ENCODE measurements around the gene BIN2. TPM values are rescaled to one million over a fixed set of nuclear protein-coding genes. Genes with fewer than 3 reads are reported as not detected.

The BIN2 gene
- total RNA-seq, 1 experiment from 2014 or later: not detected

- H3K36me3 Mint-ChIP-seq (ENCODE audit: insufficient read depth in 1 of 3, low read depth in 3 of 3): no peaks in the 10 kb centered on the region
- H4K20me1 ChIP-seq (ENCODE audit: control insufficient read depth, insufficient read depth, insufficient read length): no peaks in the 10 kb centered on the region
- H3K4me1 Mint-ChIP-seq: peaks cover 12% of the 10 kb centered on the region in 2 experiments
- H3K27ac Mint-ChIP-seq: peak overlapping the region in 1 of 3 experiments; percentile 74; a peak in 1 of 7 replicates
- no peak overlapping the region for H3K14ac ChIP-seq (ENCODE audit: insufficient read depth, low read length)
- H4K91ac ChIP-seq (ENCODE audit: insufficient read length, low read depth, low read length): no peak overlapping the region
- no peak overlapping the region for H4K5ac ChIP-seq (ENCODE audit: insufficient read length, low read depth, low read length)
- H2BK15ac ChIP-seq (ENCODE audit: low read depth, low read length): no peak overlapping the region
- H4K8ac ChIP-seq (replicated peaks; ENCODE audit: insufficient read length, low read depth, low read length): no peak overlapping the region
- H3K4ac ChIP-seq (ENCODE audit: low read depth, low read length): no peak overlapping the region
- no CpG with 5 or more reads among the region's 7 CpGs for WGBS (ENCODE audit: extremely low coverage, insufficient read length, low lambda C conversion rate)
- no peak overlapping the region for H3K18ac ChIP-seq (ENCODE audit: insufficient read length, low read depth, low read length)
- H2BK20ac ChIP-seq (ENCODE audit: low read depth, low read length, poor library complexity, severe bottlenecking): no peak overlapping the region
- no peak overlapping the region for H3K4me2 ChIP-seq (ENCODE audit: insufficient read depth, insufficient read length, low read length)
- H3K4me1 ChIP-seq (ENCODE audit: insufficient read depth, low read length): no peaks in the 10 kb centered on the region
- H3K27ac ChIP-seq (ENCODE audit: insufficient read length, low read depth, low read length): no peak overlapping the region
- no peaks in the 10 kb centered on the region for H3K79me1 ChIP-seq (ENCODE audit: insufficient read depth, low read depth, low read length, poor library complexity, severe bottlenecking)
- TF ChIP-seq CTCF (conservative IDR thresholded peaks at IDR 0.05): no peak
- H3K27me3 ChIP-seq (ENCODE audit: insufficient read depth, low read length): no peaks in the 10 kb centered on the region
- H3K9me3 Mint-ChIP-seq: no peaks in the 10 kb centered on the region
- H3K4me3 Mint-ChIP-seq: no peak overlapping the region
- H2BK5ac ChIP-seq (ENCODE audit: insufficient read length, low read length): no peak overlapping the region
- H3K23ac ChIP-seq (ENCODE audit: insufficient read length, low read depth, low read length): no peak overlapping the region
- H3K23me2 ChIP-seq (ENCODE audit: insufficient read length, low read depth, low read length, poor library complexity, severe bottlenecking): no peaks in the 10 kb centered on the region
- H3K56ac ChIP-seq (ENCODE audit: insufficient read length, low read depth, low read length): no peak overlapping the region
- no peak for DNase-seq
- no peaks in the 10 kb centered on the region for H3K9me3 ChIP-seq (ENCODE audit: control insufficient read depth, low read depth, low read length)
- no peak overlapping the region for H3K9ac ChIP-seq (ENCODE audit: extremely low read depth, insufficient read length, low read length)
- no peak overlapping the region for H3T11ph ChIP-seq (ENCODE audit: low read length)
- no peak overlapping the region for H2AFZ ChIP-seq (ENCODE audit: low read length)
- no peak overlapping the region for H2BK12ac ChIP-seq (ENCODE audit: insufficient read length, low read depth, low read length)
- no peak overlapping the region for H2BK120ac ChIP-seq (ENCODE audit: low read depth, low read length, poor library complexity, severe bottlenecking)
- no peak overlapping the region for H2AK5ac ChIP-seq (ENCODE audit: insufficient read length, low read length)
- H3K27me3 Mint-ChIP-seq (ENCODE audit: low read depth): peaks cover 2% of the 10 kb centered on the region; the same call in 1 of the 2 replicates
- no peaks in the 10 kb centered on the region for H3K79me2 ChIP-seq (ENCODE audit: insufficient read depth, low read length)
Measured at GRCh38 chr12:51345681-51346080, 21.7 kb upstream of the BIN2 start.
